Esophagus muscularis mucosa (tissue), 4 donors: ENCODE results near the gene OGA. TPM values are rescaled to one million over a fixed set of nuclear protein-coding genes. Genes with fewer than 3 reads are reported as not detected.

Experiments used
- DNase-seq: peaks from one replicate; pipeline ENCODE4 v3.0.0-alpha.2; 2017; ENCODE audit errors: extremely low spot score
- H3K27ac ChIP-seq, 4 donors: fragments of 200-600 bp; sonication (generic); replicated peaks in 1 of 4; 1 replicate in 3 of 4; 2 replicates in 1 of 4; pipeline ENCODE4 v1.5.1; 2016 to 2019; ENCODE audit warnings: mild to moderate bottlenecking in 1 of 4
- H3K27me3 ChIP-seq, 4 donors: fragments of 200-600 bp; sonication (generic); one replicate each; pipeline versions ENCODE4 v1.5.1 to v1.6.0; 2016 to 2019
- H3K36me3 ChIP-seq, 4 donors: fragments of 200-600 bp; sonication (generic); one replicate each; pipeline ENCODE4 v1.5.1; 2016 to 2019
- H3K4me1 ChIP-seq, 4 donors: fragments of 200-600 bp; sonication (generic); one replicate each; pipeline ENCODE4 v1.5.1; 2016 to 2019
- H3K4me3 ChIP-seq, 4 donors: fragments of 200-600 bp; sonication (generic); 1 replicate in 2 of 4; 2 replicates in 2 of 4; pipeline ENCODE4 v1.5.1; 2016 to 2019; ENCODE audit warnings: mild to moderate bottlenecking in 4 of 4, moderate library complexity in 1 of 4
- H3K9me3 ChIP-seq, 4 donors: fragments of 200-600 bp; sonication (generic); 1 replicate in 3 of 4; 2 replicates in 1 of 4; pipeline ENCODE4 v1.5.1; 2016 to 2019
- EP300 ChIP-seq: sonication (generic); formaldehyde crosslinking; IDR thresholded peaks from one replicate; pipeline ENCODE4 v1.6.1; 2017; ENCODE audit warnings: antibody characterized with exemption
- POLR2A ChIP-seq: fragments of 450-650 bp; IDR thresholded peaks from one replicate; pipeline ENCODE4 v1.6.1; 2017; ENCODE audit warnings: antibody characterized with exemption, moderate library complexity, mild to moderate bottlenecking, low read depth
- POLR2AphosphoS5 ChIP-seq, 2 donors: sonication (generic); formaldehyde crosslinking; IDR thresholded peaks; one replicate each; pipeline ENCODE4 v1.6.1; 2017; ENCODE audit warnings: antibody characterized with exemption in 2 of 2
- WGBS: methylation state at CpG from one replicate; pipeline ENCODE4 v1.1.5; 2018; 5-methylcytosine and 5-hydroxymethylcytosine counted together
- intact Hi-C: fragments of 100-400 bp; cut with DNase I; formaldehyde crosslinking; loops from one replicate; pipeline ENCODE4 v1.15.1; 2023
- total RNA-seq, 4 donors: library from RNA; depleted of rRNA; stranded (reverse); fragments of >200 nt; gene quantifications; one replicate each; pipeline versions ENCODE4 v1.1.0 to v1.2.1, GENCODE V29; 2016
- TF ChIP-seq, protein P1 (sequence below), 3 experiments: fragments of 200-600 bp in 2 of 3; fragments of 450-650 bp in 1 of 3; sonication (generic) in 2 of 3; IDR thresholded peaks; one replicate each; pipeline ENCODE4 v1.5.1; 2017 to 2019; ENCODE audit warnings: antibody characterized with exemption in 3 of 3, mild to moderate bottlenecking in 2 of 3, moderate library complexity in 1 of 3

The OGA gene
- total RNA-seq, 4 donors from 2014 or later = 85.4 to 131 (median 101) TPM

DNA sequence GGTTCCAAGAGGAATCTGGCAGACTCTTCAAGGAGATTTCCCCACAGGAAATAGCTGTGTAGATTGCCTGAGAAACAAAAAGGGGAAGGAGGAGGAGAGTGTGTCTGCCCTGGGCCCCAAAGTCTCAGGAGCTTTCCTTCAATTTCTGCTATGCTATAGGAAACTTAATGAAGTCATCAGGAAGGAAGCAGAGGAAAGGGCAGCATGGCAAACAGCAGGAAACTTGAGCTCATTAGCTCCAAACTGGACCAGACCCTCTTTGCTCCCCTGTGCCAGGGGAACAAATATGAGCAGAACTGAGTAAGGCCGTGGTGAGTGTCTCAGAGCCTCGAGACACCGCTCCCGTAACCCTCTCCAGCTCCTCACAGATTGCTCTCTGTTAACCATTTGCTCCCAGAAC lies 30.2 kb upstream of the OGA start:
- H3K9me3 ChIP-seq = no peaks in the 10 kb centered on the region
- H3K4me3 ChIP-seq = no peak overlapping the region
- TF ChIP-seq, protein P1, sequence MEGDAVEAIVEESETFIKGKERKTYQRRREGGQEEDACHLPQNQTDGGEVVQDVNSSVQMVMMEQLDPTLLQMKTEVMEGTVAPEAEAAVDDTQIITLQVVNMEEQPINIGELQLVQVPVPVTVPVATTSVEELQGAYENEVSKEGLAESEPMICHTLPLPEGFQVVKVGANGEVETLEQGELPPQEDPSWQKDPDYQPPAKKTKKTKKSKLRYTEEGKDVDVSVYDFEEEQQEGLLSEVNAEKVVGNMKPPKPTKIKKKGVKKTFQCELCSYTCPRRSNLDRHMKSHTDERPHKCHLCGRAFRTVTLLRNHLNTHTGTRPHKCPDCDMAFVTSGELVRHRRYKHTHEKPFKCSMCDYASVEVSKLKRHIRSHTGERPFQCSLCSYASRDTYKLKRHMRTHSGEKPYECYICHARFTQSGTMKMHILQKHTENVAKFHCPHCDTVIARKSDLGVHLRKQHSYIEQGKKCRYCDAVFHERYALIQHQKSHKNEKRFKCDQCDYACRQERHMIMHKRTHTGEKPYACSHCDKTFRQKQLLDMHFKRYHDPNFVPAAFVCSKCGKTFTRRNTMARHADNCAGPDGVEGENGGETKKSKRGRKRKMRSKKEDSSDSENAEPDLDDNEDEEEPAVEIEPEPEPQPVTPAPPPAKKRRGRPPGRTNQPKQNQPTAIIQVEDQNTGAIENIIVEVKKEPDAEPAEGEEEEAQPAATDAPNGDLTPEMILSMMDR (IDR thresholded peaks at IDR 0.05) = no peak
- TF ChIP-seq EP300 = no peak
- TF ChIP-seq POLR2A = no peak
- no peak for TF ChIP-seq POLR2AphosphoS5 (IDR thresholded peaks at IDR 0.05)
- H3K4me1 ChIP-seq = peaks cover 22 to 36% (median 24%) of the 10 kb centered on the region in 4 donors
- no peak overlapping the region for H3K27ac ChIP-seq
- intact Hi-C loops = no loop called here
- WGBS = 64% methylated on average over 4 of the region's 4 CpGs
- peaks cover 14 to 49% (median 32%) of the 10 kb centered on the region in 4 donors for H3K36me3 ChIP-seq
- DNase-seq = no peak
- peaks cover 0 to 9% (median 0%) of the 10 kb centered on the region in 4 donors for H3K27me3 ChIP-seq

DNA sequence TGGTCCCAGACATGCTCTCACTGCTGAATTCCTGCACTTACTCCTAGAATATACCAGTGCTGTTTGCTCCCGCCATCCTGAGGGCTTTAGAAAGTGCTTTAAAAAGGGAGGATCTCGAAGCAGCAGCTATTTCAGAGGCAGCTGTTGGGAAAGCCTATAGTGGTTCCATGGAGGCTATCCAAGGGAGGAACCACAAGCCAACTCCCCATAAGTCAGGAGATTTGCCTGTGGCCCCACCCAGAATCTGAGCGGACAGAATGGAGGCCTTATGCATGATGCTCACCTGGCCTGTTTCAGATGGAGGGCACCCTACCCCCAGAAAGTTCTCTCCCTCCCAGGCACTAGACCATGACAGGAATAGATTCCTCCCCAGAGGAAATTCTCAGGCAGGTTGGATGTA lies 27.6 kb upstream of the OGA start:
- intact Hi-C loops = no loop called here
- Histone ChIP-seq H3K27ac (no peak overlapping the region), H3K27me3 (peaks cover 0 to 9% (median 0%) of the 10 kb centered on the region in 4 donors), H3K4me3 (no peak overlapping the region), H3K9me3 (no peaks in the 10 kb centered on the region), H3K4me1 (peaks cover 29 to 35% (median 30%) of the 10 kb centered on the region in 4 donors), H3K36me3 (peaks cover 14 to 49% (median 32%) of the 10 kb centered on the region in 4 donors)
- TF ChIP-seq POLR2AphosphoS5 (IDR thresholded peaks at IDR 0.05) = no peak
- no peak for DNase-seq
- 93% methylated on average over 3 of the region's 3 CpGs for WGBS

DNA sequence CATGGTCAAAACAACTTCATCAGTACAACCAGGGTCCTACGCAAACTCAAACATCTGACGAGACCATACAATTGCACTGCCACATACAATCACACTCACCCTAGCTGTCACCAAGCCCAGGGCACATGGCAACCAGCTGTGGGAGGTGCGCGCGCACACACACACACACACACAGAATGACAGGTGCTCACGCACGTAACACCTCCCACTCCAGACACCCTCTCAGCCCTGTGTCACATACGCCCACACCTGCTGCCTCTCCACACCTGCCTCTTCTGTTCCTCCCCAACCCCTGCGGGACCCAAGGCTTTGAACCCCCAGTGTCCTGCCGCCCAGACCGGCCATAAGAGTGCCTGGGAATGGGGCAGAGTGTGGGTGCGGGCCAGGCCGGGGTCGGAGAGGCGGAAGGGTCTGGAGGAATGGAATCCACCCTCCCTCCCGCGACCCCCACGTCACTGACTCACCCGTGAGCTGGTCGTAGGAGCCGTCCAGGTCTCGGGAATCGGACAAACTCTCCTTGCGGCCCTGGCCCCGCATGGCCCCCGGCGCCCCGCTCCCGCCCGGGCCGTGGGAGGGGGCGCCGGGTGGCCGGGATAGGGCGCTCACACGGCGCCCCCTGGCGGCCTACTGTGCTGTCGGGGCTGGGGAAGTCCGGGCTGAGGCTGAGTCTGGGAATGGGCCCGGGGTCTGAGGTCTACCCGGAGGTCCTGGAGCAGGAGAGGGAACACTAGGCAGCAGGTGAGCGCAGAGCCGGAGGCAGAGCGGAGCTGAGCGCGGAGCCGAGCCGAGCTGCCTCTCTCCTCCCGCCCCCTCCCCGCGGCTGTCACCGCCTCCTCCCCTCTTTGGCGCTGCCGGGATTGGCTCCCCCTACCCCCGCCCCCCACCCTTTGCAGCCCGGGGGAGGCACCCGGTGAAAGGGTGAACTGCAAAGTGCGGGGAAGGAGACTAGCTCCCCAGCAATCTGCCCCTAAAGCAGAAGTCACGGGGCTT lies 25.1 kb upstream of the OGA start, which contains the start of gene KCNIP2:
Gene KCNIP2 (minus strand): TSS at position 769 of the 990 bp plus-strand sequence. CDS start 232 bp downstream, at position 537.
- intact Hi-C loops = no loop called here
- WGBS = 51% methylated on average over 24 of the region's 60 CpGs
- H3K27ac ChIP-seq = no peak within 1 kb of the TSS
- H3K4me3 ChIP-seq = peak within 1 kb of the TSS; percentile 6 to 39 (median 30)
- H3K4me1 ChIP-seq = peaks cover 34 to 47% (median 42%) of the 10 kb centered on the region in 4 donors
- H3K27me3 ChIP-seq = peaks cover 0 to 9% (median 0%) of the 10 kb centered on the region in 4 donors
- H3K36me3 ChIP-seq = peaks cover 14 to 35% (median 26%) of the 10 kb centered on the region in 4 donors
- no peak for DNase-seq
- H3K9me3 ChIP-seq = no peaks in the 10 kb centered on the region
- TF ChIP-seq POLR2A (no peak), POLR2AphosphoS5 (IDR thresholded peaks at IDR 0.05) (no peak), EP300 (no peak)
- TF ChIP-seq, protein P1 (IDR thresholded peaks at IDR 0.05) = peak; percentile 32 to 49 (median 33)

DNA sequence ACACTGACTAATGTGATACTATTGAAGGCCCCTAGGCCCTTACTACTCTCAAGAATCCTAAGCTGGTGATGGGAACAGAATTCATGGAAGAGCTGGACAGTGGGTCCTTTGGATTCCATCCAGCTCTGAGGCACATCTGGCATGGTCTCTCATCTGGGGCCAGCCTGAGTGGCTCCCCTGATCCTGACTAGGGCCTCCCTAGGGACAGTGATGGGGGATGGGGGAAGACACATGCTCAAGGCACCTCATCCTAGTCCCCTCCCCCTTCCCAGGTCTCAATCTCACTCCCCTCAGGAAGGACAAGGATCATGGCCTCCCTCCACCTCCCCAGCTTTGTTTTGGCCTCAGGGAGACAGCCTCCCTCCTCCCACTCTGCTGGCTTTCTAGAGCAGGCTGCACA lies 23.6 kb upstream of the OGA start:
- no peaks in the 10 kb centered on the region for H3K9me3 ChIP-seq
- intact Hi-C loops = loop anchor here (2.0 kb wide), 1 partner anchor 169 kb away; no protein-coding TSS in a partner anchor
- TF ChIP-seq EP300 = no peak
- TF ChIP-seq POLR2AphosphoS5 (IDR thresholded peaks at IDR 0.05) = no peak
- TF ChIP-seq, protein P1 (IDR thresholded peaks at IDR 0.05) = no peak
- TF ChIP-seq POLR2A = no peak
- peaks cover 5 to 20% (median 11%) of the 10 kb centered on the region in 4 donors for H3K36me3 ChIP-seq
- H3K4me1 ChIP-seq = peaks cover 33 to 48% (median 42%) of the 10 kb centered on the region in 4 donors
- peaks cover 0 to 9% (median 0%) of the 10 kb centered on the region in 4 donors for H3K27me3 ChIP-seq
- DNase-seq = no peak
- no peak overlapping the region for H3K4me3 ChIP-seq
- H3K27ac ChIP-seq = no peak overlapping the region
